NCI-H1694 treated with DMSO at 0.1 percent for 48 hours (cell line): ENCODE measurements around the gene MYO7B.

Source experiments
- DNase-seq: peaks from one replicate; lab custom pipeline; 2025; lab: John Stamatoyannopoulos, UW

Gene MYO7B

GRCh38 chr2:127609818-127610217 lies 74.3 kb downstream of the MYO7B start:
- DNase-seq, result no peak

- DNase-seq, result no peak
Observed at GRCh38 chr2:127610561-127610960, 75.1 kb downstream of the MYO7B start.

GRCh38 chr2:127611076-127611925 lies 75.8 kb downstream of the MYO7B start:
- DNase-seq, result no peak

- no peak for DNase-seq
Observed at GRCh38 chr2:127612111-127612822, 76.8 kb downstream of the MYO7B start.

GRCh38 chr2:127614246-127614645 lies 78.8 kb downstream of the MYO7B start:
- DNase-seq, result no peak

GRCh38 chr2:127614731-127615130 lies 79.2 kb downstream of the MYO7B start:
- DNase-seq, result no peak

- DNase-seq, result no peak
Observed at GRCh38 chr2:127615511-127616166, 80.2 kb downstream of the MYO7B start.

- DNase-seq, result no peak
Observed at GRCh38 chr2:127618551-127619202, 83.2 kb downstream of the MYO7B start.

- DNase-seq, result no peak
Observed at GRCh38 chr2:127619203-127619590, 83.7 kb downstream of the MYO7B start.

- DNase-seq, result no peak
Observed at GRCh38 chr2:127619877-127620705, 84.6 kb downstream of the MYO7B start.

GRCh38 chr2:127620866-127621265 lies 85.4 kb downstream of the MYO7B start:
- no peak for DNase-seq

GRCh38 chr2:127621981-127622431 lies 86.5 kb downstream of the MYO7B start:
- no peak for DNase-seq

- no peak for DNase-seq
Observed at GRCh38 chr2:127622561-127623387, 87.3 kb downstream of the MYO7B start.

GRCh38 chr2:127623388-127624319 lies 88.2 kb downstream of the MYO7B start:
- DNase-seq, result no peak

GRCh38 chr2:127624320-127624755 lies 88.9 kb downstream of the MYO7B start:
- no peak for DNase-seq

- no peak for DNase-seq
Observed at GRCh38 chr2:127624756-127625571, 89.5 kb downstream of the MYO7B start.

GRCh38 chr2:127625572-127625951 lies 90.1 kb downstream of the MYO7B start:
- DNase-seq, result no peak

GRCh38 chr2:127626175-127626574 lies 90.7 kb downstream of the MYO7B start:
- no peak for DNase-seq
